ENCODE results near the gene GSTM4.

GSTM4 gene

GRCh38 chr1:109628540-109629321 lies 27.2 kb upstream of the GSTM4 start:
- Histone ChIP-seq H3K79me2 (ENCODE audit: insufficient read depth, low read length) (peaks cover 27% of the 10 kb centered on the region), H3K9ac (ENCODE audit: low read depth, low read length, poor library complexity, severe bottlenecking) (no peak overlapping the region), H3K36me3 (ENCODE audit: insufficient read depth, low read length) (peaks cover 58% of the 10 kb centered on the region; the same call in 1 of the 2 replicates), H3K4me1 (ENCODE audit: insufficient read depth, low read length, poor library complexity, severe bottlenecking) (peaks cover 13% of the 10 kb centered on the region), H3F3A (ENCODE audit: low read depth) (no peaks in the 10 kb centered on the region), H3K27me3 (ENCODE audit: insufficient read depth, low read length, poor library complexity, severe bottlenecking) (no peaks in the 10 kb centered on the region), H3K4me3 (ENCODE audit: low read length, poor library complexity, severe bottlenecking) (no peak overlapping the region), H4K20me1 (ENCODE audit: insufficient read depth, low read length, poor library complexity, severe bottlenecking) (peaks cover 13% of the 10 kb centered on the region), H3K4me2 (ENCODE audit: low read depth, low read length, poor library complexity, severe bottlenecking) (no peak overlapping the region), H3K9me3 (ENCODE audit: insufficient read depth, low read depth, low read length) (no peaks in the 10 kb centered on the region), H2AFZ (ENCODE audit: low read length) (no peak overlapping the region), H3K9me2 (replicated peaks; ENCODE audit: low read depth, low read length) (no peaks in the 10 kb centered on the region)
- TF ChIP-seq CTCF (conservative IDR thresholded peaks at IDR 0.05; ENCODE audit: low read length) (no peak), EZH2phosphoT487 (IDR thresholded peaks at IDR 0.05; ENCODE audit: borderline replicate concordance) (no peak)

- TF ChIP-seq EZH2phosphoT487 (IDR thresholded peaks at IDR 0.05; ENCODE audit: borderline replicate concordance) (no peak), CTCF (conservative IDR thresholded peaks at IDR 0.05; ENCODE audit: low read length) (no peak)
- H3K9me3 ChIP-seq (ENCODE audit: insufficient read depth, low read depth, low read length): no peaks in the 10 kb centered on the region
- peaks cover 58% of the 10 kb centered on the region; the same call in 1 of the 2 replicates for H3K36me3 ChIP-seq (ENCODE audit: insufficient read depth, low read length)
- no peak overlapping the region for H3K4me2 ChIP-seq (ENCODE audit: low read depth, low read length, poor library complexity, severe bottlenecking)
- no peaks in the 10 kb centered on the region for H3F3A ChIP-seq (ENCODE audit: low read depth)
- H3K4me3 ChIP-seq (ENCODE audit: low read length, poor library complexity, severe bottlenecking): no peak overlapping the region
- H2AFZ ChIP-seq (ENCODE audit: low read length): no peak overlapping the region
- H3K79me2 ChIP-seq (ENCODE audit: insufficient read depth, low read length): peaks cover 20% of the 10 kb centered on the region; the same call in 1 of the 2 replicates
- H3K9ac ChIP-seq (ENCODE audit: low read depth, low read length, poor library complexity, severe bottlenecking): no peak overlapping the region
- no peaks in the 10 kb centered on the region for H3K27me3 ChIP-seq (ENCODE audit: insufficient read depth, low read length, poor library complexity, severe bottlenecking)
- no peaks in the 10 kb centered on the region for H3K9me2 ChIP-seq (replicated peaks; ENCODE audit: low read depth, low read length)
- peaks cover 6% of the 10 kb centered on the region for H3K4me1 ChIP-seq (ENCODE audit: insufficient read depth, low read length, poor library complexity, severe bottlenecking)
- peaks cover 7% of the 10 kb centered on the region for H4K20me1 ChIP-seq (ENCODE audit: insufficient read depth, low read length, poor library complexity, severe bottlenecking)
Observed at GRCh38 chr1:109629372-109630030, 26.4 kb upstream of the GSTM4 start.

- Histone ChIP-seq H3K36me3 (ENCODE audit: insufficient read depth, low read length) (peaks cover 58% of the 10 kb centered on the region; the same call in 1 of the 2 replicates), H4K20me1 (ENCODE audit: insufficient read depth, low read length, poor library complexity, severe bottlenecking) (peaks cover under 1% of the 10 kb centered on the region), H3K4me3 (ENCODE audit: low read length, poor library complexity, severe bottlenecking) (no peak overlapping the region), H3K4me2 (ENCODE audit: low read depth, low read length, poor library complexity, severe bottlenecking) (no peak overlapping the region), H3K27me3 (ENCODE audit: insufficient read depth, low read length, poor library complexity, severe bottlenecking) (no peaks in the 10 kb centered on the region), H3K4me1 (ENCODE audit: insufficient read depth, low read length, poor library complexity, severe bottlenecking) (no peaks in the 10 kb centered on the region), H2AFZ (ENCODE audit: low read length) (no peak overlapping the region), H3K9me3 (ENCODE audit: insufficient read depth, low read depth, low read length) (no peaks in the 10 kb centered on the region), H3K9ac (ENCODE audit: low read depth, low read length, poor library complexity, severe bottlenecking) (no peak overlapping the region), H3F3A (ENCODE audit: low read depth) (no peaks in the 10 kb centered on the region), H3K79me2 (ENCODE audit: insufficient read depth, low read length) (peaks cover 12% of the 10 kb centered on the region; the same call in 1 of the 2 replicates), H3K9me2 (replicated peaks; ENCODE audit: low read depth, low read length) (no peaks in the 10 kb centered on the region)
- TF ChIP-seq EZH2phosphoT487 (IDR thresholded peaks at IDR 0.05; ENCODE audit: borderline replicate concordance) (no peak), CTCF (conservative IDR thresholded peaks at IDR 0.05; ENCODE audit: low read length) (no peak)
Observed at GRCh38 chr1:109630081-109630897, 25.6 kb upstream of the GSTM4 start.

Data from Loucy (cell line).